ENCODE data around the gene CAMP. TPM values are rescaled to one million over a fixed set of nuclear protein-coding genes. Genes with fewer than 3 reads are reported as not detected.
"Not testable (repeated sequence)": the region's sequence is repeated elsewhere in the genome, so short reads cannot be mapped to it uniquely, and the experiment has no call there.

Gene CAMP
- polyA plus RNA-seq, 3 donors from 2014 or later: not detected

GRCh38 chr3:48194446-48195071, 28.7 kb upstream of the CAMP start:
- H3K27me3 Mint-ChIP-seq (ENCODE audit: low read depth in 3 of 3): peaks cover 2 to 7% (median 3%) of the 10 kb centered on the region in 3 donors
- no peaks in the 10 kb centered on the region for H3K9me3 Mint-ChIP-seq
- no peaks in the 10 kb centered on the region for H3K36me3 Mint-ChIP-seq
- no peak overlapping the region for H3K4me3 Mint-ChIP-seq
- no peaks in the 10 kb centered on the region for H3K4me1 Mint-ChIP-seq
- peak in 1 of 3 donors; percentile 5 for DNase-seq
- H3K27ac Mint-ChIP-seq: no peak overlapping the region

GRCh38 chr3:48196611-48197010, 26.7 kb upstream of the CAMP start:
- Mint-ChIP-seq H3K27me3 (ENCODE audit: low read depth in 3 of 3) (peaks cover 0 to 7% (median 3%) of the 10 kb centered on the region in 3 donors), H3K27ac (no peak overlapping the region), H3K36me3 (no peaks in the 10 kb centered on the region), H3K4me3 (no peak overlapping the region), H3K4me1 (no peaks in the 10 kb centered on the region), H3K9me3 (no peaks in the 10 kb centered on the region)
- DNase-seq: no peak

- H3K27me3 Mint-ChIP-seq (ENCODE audit: low read depth in 3 of 3): peaks cover 0 to 2% (median under 1%) of the 10 kb centered on the region in 3 donors
- H3K9me3 Mint-ChIP-seq: no peaks in the 10 kb centered on the region
- H3K36me3 Mint-ChIP-seq: no peaks in the 10 kb centered on the region
- H3K4me1 Mint-ChIP-seq: no peaks in the 10 kb centered on the region
- no peak overlapping the region for H3K27ac Mint-ChIP-seq
- DNase-seq: no peak
- H3K4me3 Mint-ChIP-seq: no peak overlapping the region
Measured at GRCh38 chr3:48199117-48199516, 24.2 kb upstream of the CAMP start.

- Mint-ChIP-seq H3K4me3 (no peak overlapping the region), H3K9me3 (no peaks in the 10 kb centered on the region), H3K36me3 (no peaks in the 10 kb centered on the region), H3K27ac (no peak overlapping the region), H3K27me3 (ENCODE audit: low read depth in 3 of 3) (peaks cover 0 to 3% (median 0%) of the 10 kb centered on the region in 3 donors), H3K4me1 (no peaks in the 10 kb centered on the region)
- DNase-seq: no peak
Measured at GRCh38 chr3:48202632-48203031, 20.7 kb upstream of the CAMP start.

- H3K27ac Mint-ChIP-seq: no peak overlapping the region
- no peak for DNase-seq
- H3K4me1 Mint-ChIP-seq: no peaks in the 10 kb centered on the region
- peaks cover 0 to 3% (median 3%) of the 10 kb centered on the region in 3 donors for H3K27me3 Mint-ChIP-seq (ENCODE audit: low read depth in 3 of 3)
- no peak overlapping the region for H3K4me3 Mint-ChIP-seq
- no peaks in the 10 kb centered on the region for H3K36me3 Mint-ChIP-seq
- no peaks in the 10 kb centered on the region for H3K9me3 Mint-ChIP-seq
Measured at GRCh38 chr3:48208076-48208475, 15.2 kb upstream of the CAMP start.

- Mint-ChIP-seq H3K27me3 (ENCODE audit: low read depth in 3 of 3) (peaks cover 0 to 3% (median 3%) of the 10 kb centered on the region in 3 donors), H3K36me3 (no peaks in the 10 kb centered on the region), H3K4me1 (no peaks in the 10 kb centered on the region), H3K4me3 (no peak overlapping the region), H3K27ac (no peak overlapping the region), H3K9me3 (no peaks in the 10 kb centered on the region)
- no peak for DNase-seq
Measured at GRCh38 chr3:48209445-48209844, 13.8 kb upstream of the CAMP start.

GRCh38 chr3:48210534-48210933, 12.8 kb upstream of the CAMP start:
- H3K9me3 Mint-ChIP-seq; H3K36me3 Mint-ChIP-seq; DNase-seq; H3K4me1 Mint-ChIP-seq; H3K4me3 Mint-ChIP-seq; H3K27me3 Mint-ChIP-seq (ENCODE audit: low read depth in 3 of 3); H3K27ac Mint-ChIP-seq: not testable (repeated sequence)

GRCh38 chr3:48211776-48212175, 11.5 kb upstream of the CAMP start:
- not testable (repeated sequence) for H3K9me3 Mint-ChIP-seq; H3K4me1 Mint-ChIP-seq; H3K4me3 Mint-ChIP-seq; H3K36me3 Mint-ChIP-seq; H3K27me3 Mint-ChIP-seq (ENCODE audit: low read depth in 3 of 3); DNase-seq; H3K27ac Mint-ChIP-seq

GRCh38 chr3:48214225-48214624, 9.1 kb upstream of the CAMP start:
- no peaks in the 10 kb centered on the region for H3K9me3 Mint-ChIP-seq
- H3K36me3 Mint-ChIP-seq: no peaks in the 10 kb centered on the region
- H3K27me3 Mint-ChIP-seq (ENCODE audit: low read depth in 3 of 3): peaks cover 0 to 3% (median 2%) of the 10 kb centered on the region in 3 donors
- H3K4me3 Mint-ChIP-seq: no peak overlapping the region
- no peak for DNase-seq
- H3K27ac Mint-ChIP-seq: no peak overlapping the region
- H3K4me1 Mint-ChIP-seq: no peaks in the 10 kb centered on the region

GRCh38 chr3:48215019-48215418, 8.3 kb upstream of the CAMP start:
- DNase-seq: no peak
- Mint-ChIP-seq H3K27me3 (ENCODE audit: low read depth in 3 of 3) (peaks cover 0 to 2% (median 1%) of the 10 kb centered on the region in 3 donors), H3K4me1 (no peaks in the 10 kb centered on the region), H3K4me3 (no peak overlapping the region), H3K36me3 (no peaks in the 10 kb centered on the region), H3K27ac (no peak overlapping the region), H3K9me3 (no peaks in the 10 kb centered on the region)

- no peak overlapping the region for H3K27ac Mint-ChIP-seq
- no peak overlapping the region for H3K4me3 Mint-ChIP-seq
- no peak for DNase-seq
- peaks cover 0 to 2% (median 0%) of the 10 kb centered on the region in 3 donors for H3K27me3 Mint-ChIP-seq (ENCODE audit: low read depth in 3 of 3)
- no peaks in the 10 kb centered on the region for H3K4me1 Mint-ChIP-seq
- no peaks in the 10 kb centered on the region for H3K9me3 Mint-ChIP-seq
- H3K36me3 Mint-ChIP-seq: no peaks in the 10 kb centered on the region
Measured at GRCh38 chr3:48215466-48215865, 7.8 kb upstream of the CAMP start.

- Mint-ChIP-seq H3K4me3 (no peak overlapping the region), H3K36me3 (no peaks in the 10 kb centered on the region), H3K4me1 (no peaks in the 10 kb centered on the region), H3K9me3 (no peaks in the 10 kb centered on the region), H3K27ac (no peak overlapping the region), H3K27me3 (ENCODE audit: low read depth in 3 of 3) (peaks cover 0 to 2% (median 0%) of the 10 kb centered on the region in 3 donors)
- DNase-seq: no peak
Measured at GRCh38 chr3:48215876-48216275, 7.4 kb upstream of the CAMP start.

- Mint-ChIP-seq H3K4me3 (no peak overlapping the region), H3K27me3 (ENCODE audit: low read depth in 3 of 3) (peaks cover 0 to 6% (median 0%) of the 10 kb centered on the region in 3 donors), H3K27ac (no peak overlapping the region), H3K4me1 (no peaks in the 10 kb centered on the region), H3K9me3 (no peaks in the 10 kb centered on the region), H3K36me3 (no peaks in the 10 kb centered on the region)
- no peak for DNase-seq
Measured at GRCh38 chr3:48217449-48217848, 5.8 kb upstream of the CAMP start.

GRCh38 chr3:48218537-48218936, 4.8 kb upstream of the CAMP start:
- Mint-ChIP-seq H3K4me3 (no peak overlapping the region), H3K27ac (no peak overlapping the region)

GRCh38 chr3:48219543-48219942, 3.8 kb upstream of the CAMP start:
- Mint-ChIP-seq H3K27me3 (ENCODE audit: low read depth in 3 of 3) (peaks cover 0 to 10% (median 0%) of the 10 kb centered on the region in 3 donors), H3K36me3 (no peaks in the 10 kb centered on the region), H3K27ac (no peak overlapping the region), H3K9me3 (no peaks in the 10 kb centered on the region), H3K4me1 (no peaks in the 10 kb centered on the region), H3K4me3 (no peak overlapping the region)
- no peak for DNase-seq

More at GRCh38 chr3:48218537-48218936, 4.8 kb upstream of the CAMP start:
- no peaks in the 10 kb centered on the region for H3K4me1 Mint-ChIP-seq
- no peaks in the 10 kb centered on the region for H3K36me3 Mint-ChIP-seq
- peaks cover 0 to 6% (median 0%) of the 10 kb centered on the region in 3 donors for H3K27me3 Mint-ChIP-seq (ENCODE audit: low read depth in 3 of 3)
- no peaks in the 10 kb centered on the region for H3K9me3 Mint-ChIP-seq
- no peak for DNase-seq

Measured in immature natural killer cell (primary cell).